ENCODE results near the gene TACC3.

The TACC3 gene

GRCh38 chr4:1761130-1761689, 39.9 kb downstream of the TACC3 start:
- Histone ChIP-seq H3K4me1 (no peaks in the 10 kb centered on the region), H3K9me3 (no peaks in the 10 kb centered on the region), H3K27me3 (no peaks in the 10 kb centered on the region), H3K4me3 (ENCODE audit: low read depth, low read length) (no peak overlapping the region), H3K36me3 (no peaks in the 10 kb centered on the region)
- TF ChIP-seq CTCF (IDR thresholded peaks at IDR 0.05; ENCODE audit: low read depth, low read length), result no peak
- DNase-seq, result no peak

DNA sequence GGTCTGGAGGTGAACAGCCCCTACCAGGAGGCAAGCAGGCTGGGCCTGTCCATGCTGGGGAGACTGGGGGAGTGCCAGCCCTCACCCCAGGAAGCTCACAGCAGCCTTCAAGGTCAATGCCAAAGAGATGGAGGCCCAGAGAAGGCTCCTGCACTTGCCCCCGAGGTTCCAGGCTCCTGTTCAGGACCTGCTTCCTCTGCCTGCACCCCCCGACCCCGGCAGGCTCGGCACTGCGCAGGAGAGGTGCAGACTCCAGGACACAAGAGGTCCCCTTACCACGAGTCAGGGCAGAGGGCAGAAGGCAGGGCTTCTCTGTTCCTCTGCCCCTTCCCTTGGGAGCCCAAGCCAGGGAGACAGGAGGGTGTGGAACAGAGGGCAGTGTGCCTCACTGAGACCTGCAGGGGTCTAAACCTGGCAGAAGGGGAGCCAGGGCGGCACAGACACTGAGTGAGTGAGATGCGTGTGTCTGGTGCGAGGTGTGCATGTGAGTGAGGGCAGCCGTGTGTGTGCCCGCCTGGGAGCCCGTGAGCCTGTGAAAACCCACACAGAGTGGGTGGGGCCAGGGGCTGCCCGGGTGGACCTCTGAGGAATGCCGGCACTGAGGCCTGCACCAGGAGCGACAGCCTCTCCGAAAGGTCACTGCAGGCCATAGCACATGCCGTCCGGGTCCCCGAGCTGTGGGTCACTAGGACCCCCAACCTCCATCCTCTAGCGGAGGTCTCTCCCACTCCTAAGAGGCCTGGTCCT, 41.1 kb downstream of the TACC3 start:
- Histone ChIP-seq H3K4me3 (ENCODE audit: low read depth, low read length) (no peak overlapping the region), H3K4me1 (no peaks in the 10 kb centered on the region), H3K36me3 (no peaks in the 10 kb centered on the region), H3K27me3 (no peaks in the 10 kb centered on the region), H3K9me3 (no peaks in the 10 kb centered on the region)
- TF ChIP-seq CTCF (IDR thresholded peaks at IDR 0.05; ENCODE audit: low read depth, low read length), result no peak
- DNase-seq, result no peak

GRCh38 chr4:1763070-1763549, 41.8 kb downstream of the TACC3 start:
- no peaks in the 10 kb centered on the region for H3K27me3 ChIP-seq
- H3K4me1 ChIP-seq, result no peaks in the 10 kb centered on the region
- TF ChIP-seq CTCF (IDR thresholded peaks at IDR 0.05; ENCODE audit: low read depth, low read length), result no peak
- no peak for DNase-seq
- no peaks in the 10 kb centered on the region for H3K9me3 ChIP-seq
- H3K4me3 ChIP-seq (ENCODE audit: low read depth, low read length), result no peak overlapping the region
- no peaks in the 10 kb centered on the region for H3K36me3 ChIP-seq

DNA sequence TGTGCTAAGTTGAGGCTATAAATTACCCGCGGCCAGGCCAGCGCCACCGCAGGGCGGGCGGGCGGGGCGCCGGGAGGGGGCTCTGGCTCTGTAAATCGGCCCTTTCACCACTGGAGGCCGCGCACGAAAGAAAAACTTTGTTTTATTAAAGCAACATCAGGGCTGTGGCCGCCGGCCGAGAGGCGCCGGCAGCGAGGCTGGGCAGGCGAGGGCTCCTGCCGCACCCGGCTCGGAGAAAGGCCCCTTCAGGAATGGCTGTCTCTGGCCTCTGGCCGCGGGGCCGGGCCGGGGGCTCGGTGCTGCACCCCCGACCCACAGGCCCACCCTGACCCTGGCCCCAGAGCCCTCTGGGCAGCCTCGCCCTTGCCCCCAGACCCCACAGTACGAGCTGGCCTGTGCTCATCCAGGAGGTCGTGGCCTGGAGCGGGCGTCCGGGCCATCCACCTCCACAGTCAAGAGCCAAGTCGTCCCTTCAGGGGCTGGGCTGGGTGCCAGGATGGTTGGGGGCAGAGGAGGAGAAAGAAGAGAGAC, 42.3 kb downstream of the TACC3 start:
- Histone ChIP-seq H3K36me3 (no peaks in the 10 kb centered on the region), H3K4me3 (ENCODE audit: low read depth, low read length) (no peak overlapping the region), H3K9me3 (no peaks in the 10 kb centered on the region), H3K4me1 (no peaks in the 10 kb centered on the region), H3K27me3 (no peaks in the 10 kb centered on the region)
- TF ChIP-seq CTCF (IDR thresholded peaks at IDR 0.05; ENCODE audit: low read depth, low read length), result no peak
- DNase-seq, result no peak

DNA sequence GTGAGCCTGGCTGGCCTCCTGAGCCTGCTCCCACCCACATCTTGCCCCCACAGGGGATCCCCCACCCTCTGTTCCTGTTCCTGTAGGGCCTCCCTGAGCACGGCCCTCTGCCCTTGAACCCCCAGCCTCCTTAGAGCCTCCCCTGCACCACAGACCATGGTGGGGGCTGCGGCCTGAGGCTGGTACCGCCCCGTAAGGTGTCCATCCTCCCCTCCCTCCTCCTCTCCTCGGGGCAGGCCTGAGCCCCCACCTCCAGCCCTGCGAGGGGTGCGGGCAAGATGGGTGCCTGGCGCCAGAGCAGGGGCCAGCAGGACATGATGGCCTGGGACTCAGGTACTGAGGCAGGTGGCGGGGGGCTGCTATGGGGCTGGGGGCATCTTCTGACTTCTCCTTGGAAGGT, 43.3 kb downstream of the TACC3 start:
- H3K9me3 ChIP-seq, result no peaks in the 10 kb centered on the region
- no peak for TF ChIP-seq CTCF (IDR thresholded peaks at IDR 0.05; ENCODE audit: low read depth, low read length)
- no peaks in the 10 kb centered on the region for H3K4me1 ChIP-seq
- no peak overlapping the region for H3K4me3 ChIP-seq (ENCODE audit: low read depth, low read length)
- no peaks in the 10 kb centered on the region for H3K27me3 ChIP-seq
- no peaks in the 10 kb centered on the region for H3K36me3 ChIP-seq
- no peak for DNase-seq

Measured in BE2C (cell line).